ENCODE data around the gene MTSS2. TPM values are rescaled to one million over a fixed set of nuclear protein-coding genes. Genes with fewer than 3 reads are reported as not detected.
A peak's percentile ranks its signal among the peaks of the same experiment; 100 is the strongest.

MTSS2 gene
- polyA plus RNA-seq (2012; rRNA removed), result 41.3 and 54.1 TPM in 2 replicates
- polyA plus RNA-seq (2012; cell fraction: cytosol; rRNA removed), result 25.3 and 37.7 TPM in 2 replicates
- polyA plus RNA-seq (2012; cell fraction: nucleus; rRNA removed), result 114 and 150 TPM in 2 replicates

- Histone ChIP-seq H3K9ac (peak within 1 kb of the TSS; percentile 89), H3K9me3 (no peaks in the 10 kb centered on the region), H3K27me3 (ENCODE audit: insufficient read depth) (no peaks in the 10 kb centered on the region), H4K20me1 (ENCODE audit: insufficient read depth) (peaks cover 38% of the 10 kb centered on the region), H3K4me1 (ENCODE audit: control insufficient read depth in 1 of 2, insufficient read depth in 2 of 2, low read depth in 1 of 2, low read length in 1 of 2) (peaks cover 24 to 88% of the 10 kb centered on the region in 2 experiments), H3F3A (replicated peaks; ENCODE audit: insufficient read depth) (no peaks in the 10 kb centered on the region), H2AFZ (ENCODE audit: low read depth) (no peak within 1 kb of the TSS), H3K4me3 (ENCODE audit: low read depth in 2 of 2, low read length in 1 of 2) (peak within 1 kb of the TSS; percentile 76 to 97), H3K36me3 (replicated peaks in 1 of 2; ENCODE audit: control insufficient read depth in 1 of 2, insufficient read depth in 2 of 2, low read length in 1 of 2) (peaks cover 5 to 8% of the 10 kb centered on the region in 2 experiments), H3K79me2 (ENCODE audit: insufficient read depth) (peaks cover 46% of the 10 kb centered on the region), H3K4me2 (peak within 1 kb of the TSS; percentile 84), H3K27ac (ENCODE audit: low read depth in 2 of 2, low read length in 1 of 2) (peak within 1 kb of the TSS; percentile 67 to 81), H3K9me2 (no peaks in the 10 kb centered on the region)
- ChIA-PET CTCF (interaction anchor here (1.2 to 14.3 kb wide), 6 partner anchors 9 to 84 kb away, joined by 4 to 181 read pairs (median 18); no protein-coding TSS in a partner anchor), POLR2A (no interaction called here)
- peak; percentile 97 for DNase-seq
- 0% methylated on average over 11 of the region's 72 CpGs for WGBS (ENCODE audit: low lambda C conversion rate)
- no peak for TF ChIP-seq SMC3 (IDR thresholded peaks at IDR 0.05; ENCODE audit: low read depth, low read length)
- no peak for TF ChIP-seq RFX5 (IDR thresholded peaks at IDR 0.05; ENCODE audit: low read length)
- no peak for TF ChIP-seq IRF3 (IDR thresholded peaks at IDR 0.05; ENCODE audit: low read depth, low read length)
- TF ChIP-seq MEF2A (IDR thresholded peaks at IDR 0.05; ENCODE audit: borderline replicate concordance, low read depth), result no peak
- no peak; the same call in 1 of the 2 replicates for TF ChIP-seq ZBTB33 (IDR thresholded peaks at IDR 0.05; ENCODE audit: borderline replicate concordance, low read depth)
- no peak for TF ChIP-seq GABPA (IDR thresholded peaks at IDR 0.05; ENCODE audit: low read depth)
- TF ChIP-seq SIN3A (IDR thresholded peaks at IDR 0.05; ENCODE audit: borderline replicate concordance, low read depth, low read length), result peak; percentile 37; the same call in 1 of the 2 replicates
- TF ChIP-seq RCOR1 (IDR thresholded peaks at IDR 0.05; ENCODE audit: low read length), result no peak
- TF ChIP-seq RAD21 (IDR thresholded peaks at IDR 0.05; ENCODE audit: low read length), result no peak
- TF ChIP-seq FOSL2 (IDR thresholded peaks at IDR 0.05; ENCODE audit: borderline replicate concordance, low read depth), result no peak
- 0 out of 2 replicates have a peak, but pooled peaks have one; percentile 35 for TF ChIP-seq NFIC (IDR thresholded peaks at IDR 0.05; ENCODE audit: borderline replicate concordance)
- TF ChIP-seq FOXJ3 (CRISPR knock-in tag; IDR thresholded peaks at IDR 0.05), result no peak
- no peak for TF ChIP-seq TEAD4 (IDR thresholded peaks at IDR 0.05; ENCODE audit: borderline replicate concordance, insufficient read depth)
- peak; percentile 93 for TF ChIP-seq USF1 (IDR thresholded peaks at IDR 0.05; ENCODE audit: borderline replicate concordance, low read depth)
- TF ChIP-seq CHD2 (IDR thresholded peaks at IDR 0.05; ENCODE audit: low read length, partially characterized antibody), result no peak
- peak; percentile 20; the same call in 1 of the 2 replicates for TF ChIP-seq TCF12 (IDR thresholded peaks at IDR 0.05)
- TF ChIP-seq EZH2phosphoT487 (IDR thresholded peaks at IDR 0.05; ENCODE audit: borderline replicate concordance, low read depth), result no peak
- TF ChIP-seq EP300 (IDR thresholded peaks at IDR 0.05; ENCODE audit: borderline replicate concordance in 1 of 2, low read depth in 1 of 2, low read length in 1 of 2), result peak in 1 of 2 experiments; percentile 49; a peak in 1 of 4 replicates
- peak; percentile 83; the same call in 1 of the 2 replicates for TF ChIP-seq MAX (IDR thresholded peaks at IDR 0.05; ENCODE audit: low read depth)
- TF ChIP-seq TAF1 (IDR thresholded peaks at IDR 0.05; ENCODE audit: borderline replicate concordance, low read depth, low read length), result peak; percentile 15; the same call in 1 of the 2 replicates
- TF ChIP-seq NRF1 (IDR thresholded peaks at IDR 0.05; ENCODE audit: low read depth, low read length), result peak; percentile 54
- TF ChIP-seq MXI1 (IDR thresholded peaks at IDR 0.05; ENCODE audit: low read depth, low read length), result peak; percentile 12; the same call in 1 of the 2 replicates
- TF ChIP-seq CTCF (IDR thresholded peaks at IDR 0.05), result no peak
- no peak for TF ChIP-seq FOXM1 (IDR thresholded peaks at IDR 0.05; ENCODE audit: low read depth)
- TF ChIP-seq POLR2AphosphoS5 (IDR thresholded peaks at IDR 0.05; ENCODE audit: low read depth, low read length), result no peak
- no peak for TF ChIP-seq YY1 (IDR thresholded peaks at IDR 0.05; ENCODE audit: low read depth)
- no peak for TF ChIP-seq JUND (IDR thresholded peaks at IDR 0.05)
- TF ChIP-seq USF2 (IDR thresholded peaks at IDR 0.05; ENCODE audit: borderline replicate concordance, low read depth, low read length), result peak; percentile 61
Measured at GRCh38 chr16:70685938-70686375, at the start of gene MTSS2. TSS of gene MTSS2 (minus strand) at chr16:70686053. CDS start at chr16:70685791, 262 bp downstream.
